ENCODE data around the gene AJAP1.

The AJAP1 gene

DNA sequence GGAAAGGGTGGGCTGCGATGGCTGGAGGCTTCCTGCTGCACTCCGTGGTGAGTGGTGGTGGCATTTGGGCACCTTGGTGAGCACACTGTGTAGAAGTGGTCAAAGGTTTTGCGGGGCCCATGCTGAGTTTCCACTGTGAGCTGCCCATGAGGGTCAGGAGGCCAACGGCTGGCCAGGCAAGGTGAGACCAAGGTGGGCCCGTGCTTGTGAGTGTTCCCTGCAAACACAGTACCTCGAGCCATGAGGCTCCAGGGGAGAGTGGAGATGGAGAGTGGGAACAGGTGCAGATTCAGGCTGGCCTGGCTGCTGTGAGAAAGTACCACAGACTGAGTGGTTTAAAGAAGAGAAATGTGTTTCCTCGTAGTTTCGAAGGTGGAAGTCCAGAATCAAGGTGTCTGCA, 40.8 kb downstream of the AJAP1 start:
- ChIA-PET CTCF (no interaction called here), POLR2A (no interaction called here)
- TF ChIP-seq, protein P1, sequence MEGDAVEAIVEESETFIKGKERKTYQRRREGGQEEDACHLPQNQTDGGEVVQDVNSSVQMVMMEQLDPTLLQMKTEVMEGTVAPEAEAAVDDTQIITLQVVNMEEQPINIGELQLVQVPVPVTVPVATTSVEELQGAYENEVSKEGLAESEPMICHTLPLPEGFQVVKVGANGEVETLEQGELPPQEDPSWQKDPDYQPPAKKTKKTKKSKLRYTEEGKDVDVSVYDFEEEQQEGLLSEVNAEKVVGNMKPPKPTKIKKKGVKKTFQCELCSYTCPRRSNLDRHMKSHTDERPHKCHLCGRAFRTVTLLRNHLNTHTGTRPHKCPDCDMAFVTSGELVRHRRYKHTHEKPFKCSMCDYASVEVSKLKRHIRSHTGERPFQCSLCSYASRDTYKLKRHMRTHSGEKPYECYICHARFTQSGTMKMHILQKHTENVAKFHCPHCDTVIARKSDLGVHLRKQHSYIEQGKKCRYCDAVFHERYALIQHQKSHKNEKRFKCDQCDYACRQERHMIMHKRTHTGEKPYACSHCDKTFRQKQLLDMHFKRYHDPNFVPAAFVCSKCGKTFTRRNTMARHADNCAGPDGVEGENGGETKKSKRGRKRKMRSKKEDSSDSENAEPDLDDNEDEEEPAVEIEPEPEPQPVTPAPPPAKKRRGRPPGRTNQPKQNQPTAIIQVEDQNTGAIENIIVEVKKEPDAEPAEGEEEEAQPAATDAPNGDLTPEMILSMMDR (IDR thresholded peaks at IDR 0.05; ENCODE audit: control extremely low read depth, extremely low read depth, low read depth, missing control alignments) = no peak
- no peak for DNase-seq (ENCODE audit: extremely low spot score)

DNA sequence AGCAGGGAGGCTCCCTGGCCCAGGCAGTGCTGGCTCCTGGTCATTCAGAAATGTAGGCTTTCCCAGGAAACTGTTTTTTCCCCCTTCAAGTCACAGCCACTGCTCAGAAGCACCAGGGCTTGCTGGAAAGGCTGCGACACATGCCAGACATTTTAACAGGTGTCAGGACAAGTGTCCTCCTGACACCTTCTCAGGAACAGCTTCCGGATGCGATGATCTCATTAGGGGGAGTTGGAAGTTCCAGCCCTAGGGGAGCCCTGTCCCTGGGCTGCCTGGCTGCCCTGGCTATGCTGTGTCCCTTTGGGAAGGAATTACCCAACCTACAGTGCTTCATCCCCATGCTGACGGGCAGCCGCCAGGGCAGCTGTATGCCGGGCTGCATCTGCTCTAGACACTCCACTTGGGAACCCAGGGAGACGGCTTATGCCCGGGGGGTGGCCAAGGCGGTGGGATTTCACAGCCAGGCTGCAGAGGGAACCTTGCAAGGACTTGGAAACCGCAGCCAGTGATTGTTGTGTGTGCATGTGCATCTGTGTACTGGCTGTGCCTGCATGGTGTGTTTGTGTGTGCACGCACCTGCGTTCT, 41.8 kb downstream of the AJAP1 start:
- ChIA-PET CTCF (no interaction called here), POLR2A (no interaction called here)
- TF ChIP-seq, protein P1 (IDR thresholded peaks at IDR 0.05; ENCODE audit: control extremely low read depth, extremely low read depth, low read depth, missing control alignments) = no peak
- DNase-seq (ENCODE audit: extremely low spot score) = no peak

DNA sequence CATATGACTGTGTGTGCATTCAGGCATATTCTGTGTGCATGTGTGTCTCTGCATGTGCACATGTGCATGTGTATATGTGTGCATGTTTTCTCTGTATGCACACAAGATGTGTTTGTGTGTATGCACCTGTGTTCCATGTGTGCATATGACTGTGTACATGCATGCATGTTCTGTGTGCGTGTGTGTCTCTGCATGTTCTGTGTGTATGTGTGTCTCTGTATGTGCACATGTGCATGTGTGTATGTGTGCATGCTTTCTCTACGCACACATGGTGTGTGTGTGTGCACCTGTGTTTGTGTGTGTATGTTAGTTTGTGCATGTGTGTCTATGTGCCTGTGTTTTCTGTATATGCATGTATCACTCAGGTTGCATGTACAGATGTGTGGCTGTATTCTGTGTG, 42.3 kb downstream of the AJAP1 start:
- POLR2A ChIA-PET = no interaction called here
- no peak for DNase-seq (ENCODE audit: extremely low spot score)

DNA sequence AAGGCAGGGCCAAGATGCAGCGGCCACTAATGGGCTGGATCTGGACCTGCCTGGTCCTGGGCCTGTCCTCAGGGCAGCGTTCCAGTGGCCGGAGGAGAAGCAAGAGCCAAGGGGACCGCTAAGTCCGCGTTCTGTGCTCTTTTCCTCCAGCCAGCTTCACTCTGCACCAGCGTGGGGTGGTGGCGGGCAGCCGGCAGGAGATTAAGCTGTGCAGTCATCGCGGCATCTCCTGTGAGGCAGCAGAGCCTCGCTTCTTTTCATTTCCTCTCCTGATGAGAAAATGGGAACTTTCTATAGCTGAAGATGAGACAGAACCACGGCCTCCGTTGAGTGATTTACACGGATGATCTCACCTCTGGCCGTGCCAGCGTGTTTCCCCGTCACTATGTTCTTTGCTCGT, 43.4 kb downstream of the AJAP1 start:
- TF ChIP-seq, protein P1 (IDR thresholded peaks at IDR 0.05; ENCODE audit: control extremely low read depth, extremely low read depth, low read depth, missing control alignments) = no peak
- CTCF ChIA-PET = no interaction called here
- DNase-seq (ENCODE audit: extremely low spot score) = no peak
- POLR2A ChIA-PET = no interaction called here

More for the DNA sequence above, 42.3 kb downstream of the AJAP1 start:
- TF ChIP-seq, protein P1 (IDR thresholded peaks at IDR 0.05; ENCODE audit: control extremely low read depth, extremely low read depth, low read depth, missing control alignments) = no peak
- CTCF ChIA-PET = no interaction called here

DNA sequence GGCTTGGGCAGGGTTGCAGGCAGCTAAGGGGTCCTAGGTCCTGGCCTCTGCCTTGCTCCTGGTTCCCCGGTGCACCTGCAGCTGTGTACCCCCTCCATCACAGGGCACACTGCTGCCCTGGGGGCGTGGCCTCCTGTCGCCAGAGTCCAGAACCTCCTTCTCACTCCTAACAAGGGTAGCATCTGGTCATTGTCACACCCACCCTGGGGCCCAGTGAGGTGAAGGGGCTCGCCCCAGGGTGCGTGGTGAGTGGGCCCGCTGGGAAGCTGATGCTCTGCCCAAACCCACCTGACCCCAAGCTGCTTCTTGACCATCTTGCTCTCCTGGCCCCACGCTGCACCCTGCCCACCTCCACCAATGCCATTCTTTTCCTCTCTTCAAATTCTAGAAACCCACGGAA, 44.5 kb downstream of the AJAP1 start:
- ChIA-PET CTCF (no interaction called here), POLR2A (no interaction called here)
- DNase-seq (ENCODE audit: extremely low spot score) = no peak
- TF ChIP-seq, protein P1 (IDR thresholded peaks at IDR 0.05; ENCODE audit: control extremely low read depth, extremely low read depth, low read depth, missing control alignments) = no peak

DNA sequence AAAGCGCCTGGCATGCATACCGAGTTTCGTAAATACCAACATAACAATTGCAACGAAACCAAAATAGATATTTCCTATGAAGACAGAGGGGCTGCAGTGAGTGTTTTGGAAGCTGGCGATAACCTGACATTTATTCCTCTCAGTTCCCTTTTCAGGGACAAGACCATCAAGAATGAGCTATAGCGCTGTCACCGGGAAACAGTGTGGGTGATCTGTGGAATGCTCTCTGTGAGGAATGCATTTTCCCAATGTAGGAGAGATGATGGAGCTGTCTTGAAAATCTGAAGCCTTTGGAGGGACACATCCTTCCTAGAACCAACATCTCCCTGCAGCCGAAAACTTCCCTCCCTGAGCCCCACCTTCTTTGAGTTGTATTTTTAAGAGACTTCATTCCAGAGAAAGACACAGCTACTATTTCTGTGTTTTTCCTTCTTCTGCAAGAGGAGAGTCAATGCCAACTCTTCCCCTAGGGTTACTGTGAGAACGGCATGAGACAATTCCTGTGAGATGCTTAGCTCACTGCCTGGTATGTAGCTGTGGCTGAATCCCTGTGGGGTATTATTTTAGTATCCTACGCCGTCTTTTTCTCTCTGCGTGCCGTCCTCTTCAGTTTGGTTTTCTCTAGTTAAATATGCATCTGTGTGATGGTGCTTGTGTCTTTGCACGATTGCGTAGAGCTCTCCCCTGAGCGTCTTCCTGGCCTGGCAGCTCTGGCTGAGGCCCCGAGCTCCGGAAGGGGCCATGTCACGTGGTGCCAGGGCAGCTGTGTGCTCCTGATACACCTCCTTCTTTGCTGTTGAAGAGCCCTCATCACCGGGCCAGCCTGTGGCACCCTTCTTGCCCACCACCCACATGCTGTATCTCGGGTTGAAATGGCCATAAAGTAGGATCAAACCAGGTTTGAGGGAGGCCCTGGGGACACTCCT, 45.2 kb downstream of the AJAP1 start:
- ChIA-PET CTCF (no interaction called here), POLR2A (no interaction called here)
- no peak for DNase-seq (ENCODE audit: extremely low spot score)

More for the DNA sequence above, 45.2 kb downstream of the AJAP1 start:
- TF ChIP-seq, protein P1 (IDR thresholded peaks at IDR 0.05; ENCODE audit: control extremely low read depth, extremely low read depth, low read depth, missing control alignments) = no peak

Measured in GM10248 (cell line).